Spinal cord (tissue), 10 donors: ENCODE measurements around the gene SMIM26. TPM values are rescaled to one million over a fixed set of nuclear protein-coding genes. Genes with fewer than 3 reads are reported as not detected.
"Not testable (repeated sequence)": the region's sequence is repeated elsewhere in the genome, so short reads cannot be mapped to it uniquely, and the experiment has no call there.

ENCODE experiments used
- DNase-seq, 6 donors: peaks; one replicate each; pipeline versions ENCODE4 v3.0.0 to v3.0.0-alpha.2; 2013 to 2015; ENCODE audit warnings: low spot score in 6 of 6, low read depth in 4 of 6
- H3K27ac ChIP-seq: one replicate; pipeline ENCODE4 v1.5.1; 2013; ENCODE audit warnings: low read depth, low read length, control low read depth
- H3K27me3 ChIP-seq: one replicate; pipeline ENCODE4 v1.6.1; 2013; ENCODE audit warnings: low read length; ENCODE audit not compliant: control insufficient read depth, insufficient read depth
- H3K36me3 ChIP-seq: one replicate; pipeline ENCODE4 v1.6.1; 2013; ENCODE audit warnings: low read length; ENCODE audit not compliant: control insufficient read depth, insufficient read depth
- H3K4me1 ChIP-seq: one replicate; pipeline ENCODE4 v1.6.1; 2013; ENCODE audit warnings: low read length; ENCODE audit not compliant: control insufficient read depth, insufficient read depth
- H3K4me3 ChIP-seq: one replicate; pipeline ENCODE4 v1.5.1; 2013; ENCODE audit warnings: low read depth, low read length, control low read depth
- H3K9me3 ChIP-seq: one replicate; pipeline ENCODE4 v1.6.1; 2013; ENCODE audit warnings: low read length; ENCODE audit not compliant: control insufficient read depth, insufficient read depth
- WGBS: methylation state at CpG from one replicate; pipeline ENCODE4 v1.1.5; 2013; ENCODE audit warnings: missing lambda C conversion rate; ENCODE audit not compliant: insufficient coverage; 5-methylcytosine and 5-hydroxymethylcytosine counted together
- long read RNA-seq, 4 donors: transcript quantifications; one replicate each; lab custom pipeline, GENCODE V29; 2026
- polyA plus RNA-seq, 2 donors: library from polyadenylated mRNA; unstranded; fragments of 120-200 nt; gene quantifications; one replicate each; pipeline ENCODE4 v1.2.1, GENCODE V29; 2013; ENCODE audit not compliant: insufficient read length in 2 of 2
- total RNA-seq, 2 donors: library from RNA; depleted of rRNA in 1 of 2; stranded (reverse); fragments of 120-200 nt in 1 of 2; fragments of >200 nt in 1 of 2; gene quantifications; one replicate each; pipeline versions ENCODE4 v1.2.3 to v1.2.4, GENCODE V29; 2013 to 2014
- donor health status: healthy.

SMIM26 gene
- total RNA-seq (100 to 1,000 TPM in 1 of 2 donors, 10 to 100 TPM in 1; 68.6 to 118 TPM), polyA plus RNA-seq (10 to 100 TPM; 57.0 to 58.7 TPM)
- long read RNA-seq, donor 1, transcript SMIM26-202 (2 exons, 575 nt), result major isoform, 53 of 81 reads
- long read RNA-seq, donor 1, transcript SMIM26-201 (2 exons, 505 nt), result minor isoform, 28 of 81 reads
- long read RNA-seq, donor 1, partial matches to known transcripts, result 0 of 81 reads
- long read RNA-seq, donor 1, other reads (novel, unspliced or antisense), result 0 of 81 reads
- long read RNA-seq, donor 2, transcript SMIM26-202 (2 exons, 575 nt), result major isoform, 27 of 35 reads
- long read RNA-seq, donor 2, transcript SMIM26-201 (2 exons, 505 nt), result minor isoform, 8 of 35 reads
- long read RNA-seq, donor 2, partial matches to known transcripts, result 0 of 35 reads
- long read RNA-seq, donor 2, other reads (novel, unspliced or antisense), result 0 of 35 reads
- long read RNA-seq, donor 3, transcript SMIM26-202 (2 exons, 575 nt), result major isoform, 21 of 31 reads
- long read RNA-seq, donor 3, transcript SMIM26-201 (2 exons, 505 nt), result minor isoform, 10 of 31 reads
- long read RNA-seq, donor 3, partial matches to known transcripts, result 0 of 31 reads
- long read RNA-seq, donor 3, other reads (novel, unspliced or antisense), result 0 of 31 reads
- long read RNA-seq, donor 4, transcript SMIM26-202 (2 exons, 575 nt), result major isoform, 101 of 145 reads
- long read RNA-seq, donor 4, transcript SMIM26-201 (2 exons, 505 nt), result minor isoform, 44 of 145 reads
- long read RNA-seq, donor 4, partial matches to known transcripts, result 0 of 145 reads
- long read RNA-seq, donor 4, other reads (novel, unspliced or antisense), result 0 of 145 reads

- H3K4me3 ChIP-seq, result peak within 1 kb of the TSS; percentile 79
- H3K4me1 ChIP-seq, result peaks cover 9% of the 10 kb centered on the region
- H3K27me3 ChIP-seq, result no peaks in the 10 kb centered on the region
- H3K27ac ChIP-seq, result peak within 1 kb of the TSS; percentile 74
- whole genome bisulfite sequencing, result under 1% methylated on average over 45 of the region's 51 CpGs
- H3K9me3 ChIP-seq, result no peaks in the 10 kb centered on the region
- peak; percentile 81 to 98 (median 90) for DNase-seq
- peaks cover 15% of the 10 kb centered on the region for H3K36me3 ChIP-seq
These were observed at the start of gene SMIM26 for GRCh38 chr20:18566892-18567738. Gene SMIM26 (plus strand): TSS chr20:18567432. CDS start chr20:18567479, 47 bp downstream.

DNA sequence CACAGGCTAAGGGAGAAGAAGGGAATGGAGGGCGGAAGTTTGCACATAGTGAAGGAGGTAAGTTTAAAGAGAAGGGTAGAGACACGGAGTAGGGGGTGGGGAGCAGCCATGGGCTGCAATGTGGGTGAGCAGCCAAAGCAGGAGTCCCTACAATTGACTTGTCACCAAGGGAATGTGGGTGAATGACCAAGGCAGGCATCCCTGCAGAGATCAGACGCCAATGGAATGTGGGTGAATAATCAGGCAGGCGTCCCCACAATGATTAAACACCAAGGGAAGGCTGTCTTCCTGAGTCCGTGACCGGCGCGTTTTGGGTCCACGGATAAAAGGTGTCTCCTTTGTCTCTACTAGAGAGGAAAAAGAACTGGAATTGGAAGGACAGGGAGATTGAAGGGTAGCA lies 45.2 kb upstream of the SMIM26 start:
- not testable (repeated sequence) for H3K27me3 ChIP-seq, H3K4me1 ChIP-seq, H3K27ac ChIP-seq, H3K4me3 ChIP-seq, H3K9me3 ChIP-seq, DNase-seq
- 65% methylated on average over 7 of the region's 9 CpGs for WGBS
- peaks cover 25% of the 10 kb centered on the region for H3K36me3 ChIP-seq

DNA sequence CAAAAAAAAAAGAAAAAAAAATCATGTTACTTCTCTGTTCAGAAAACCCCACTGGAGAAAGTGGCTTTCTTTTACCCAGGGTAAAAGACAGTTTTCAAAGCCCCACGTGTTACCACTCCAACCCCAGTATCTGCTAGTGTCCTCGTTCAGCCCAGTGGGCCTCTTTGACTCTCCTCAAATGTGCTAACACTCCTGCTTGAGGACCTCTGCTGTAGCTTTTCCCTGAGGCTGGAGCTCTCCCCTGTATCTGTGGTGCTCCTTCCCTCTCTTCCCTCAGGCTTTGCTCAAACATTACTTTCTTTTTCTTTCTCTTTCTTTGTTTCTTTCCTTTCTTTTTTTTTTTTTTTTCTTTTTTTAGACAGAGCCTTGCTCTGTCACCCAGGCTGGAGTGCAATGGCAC lies 44.2 kb upstream of the SMIM26 start:
- Histone ChIP-seq H3K36me3 (peaks cover 33% of the 10 kb centered on the region), H3K4me3 (no peak overlapping the region), H3K27me3 (no peaks in the 10 kb centered on the region), H3K27ac (no peak overlapping the region), H3K9me3 (no peaks in the 10 kb centered on the region), H3K4me1 (no peaks in the 10 kb centered on the region)
- no peak for DNase-seq
- 90% methylated on average over 2 of the region's 2 CpGs for WGBS

DNA sequence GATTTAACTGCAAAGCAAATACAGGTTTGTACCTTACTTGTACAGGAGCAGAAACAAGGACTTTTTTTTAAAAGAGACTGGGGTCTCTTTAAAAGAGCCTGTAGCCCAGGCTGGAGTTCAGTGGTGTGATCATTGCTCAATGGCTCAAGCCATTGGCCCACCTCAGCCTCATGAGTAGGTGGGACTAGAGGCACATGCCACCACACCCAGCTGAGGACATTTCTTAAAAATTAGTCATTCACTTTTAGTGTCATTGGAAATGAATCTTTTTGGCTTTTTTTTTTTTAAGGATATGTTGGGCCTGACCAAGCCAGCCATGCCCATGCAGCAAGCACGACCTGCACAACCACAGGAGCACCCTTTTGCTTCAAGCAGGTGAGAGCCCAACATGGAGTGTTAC lies 42.6 kb upstream of the SMIM26 start:
- WGBS, result no CpG with 5 or more reads among the region's 1 CpG
- peaks cover 37% of the 10 kb centered on the region for H3K36me3 ChIP-seq
- no peak for DNase-seq
- no peaks in the 10 kb centered on the region for H3K4me1 ChIP-seq
- no peak overlapping the region for H3K4me3 ChIP-seq
- H3K27ac ChIP-seq, result no peak overlapping the region
- H3K27me3 ChIP-seq, result no peaks in the 10 kb centered on the region
- H3K9me3 ChIP-seq, result no peaks in the 10 kb centered on the region

DNA sequence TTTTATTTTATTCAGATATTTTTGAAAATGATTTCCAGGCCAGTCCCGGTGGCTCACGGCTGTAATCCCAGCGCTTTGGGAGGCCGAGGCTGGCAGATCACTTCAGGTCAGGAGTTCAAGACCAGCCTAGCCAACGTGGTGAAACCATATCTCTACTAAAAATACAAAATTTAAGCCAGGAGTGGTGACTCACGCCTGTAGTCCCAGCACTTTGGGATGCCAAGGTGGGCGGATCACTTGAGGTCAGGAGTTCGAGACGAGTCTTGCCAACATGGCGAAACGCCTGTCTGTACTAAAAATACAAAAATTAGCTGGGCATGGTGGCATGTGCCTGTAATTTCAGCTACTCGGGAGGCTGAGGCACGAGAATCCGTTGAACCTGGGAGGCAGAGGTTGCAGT lies 40.5 kb upstream of the SMIM26 start:
- not testable (repeated sequence) for H3K27ac ChIP-seq, H3K4me3 ChIP-seq, H3K9me3 ChIP-seq, H3K27me3 ChIP-seq, H3K4me1 ChIP-seq, DNase-seq
- H3K36me3 ChIP-seq, result peaks cover 53% of the 10 kb centered on the region
- WGBS, result 83% methylated on average over 14 of the region's 14 CpGs

GRCh38 chr20:18527339-18527738 lies 39.9 kb upstream of the SMIM26 start:
- peaks cover 56% of the 10 kb centered on the region for H3K36me3 ChIP-seq
- DNase-seq, result no peak
- H3K27me3 ChIP-seq, result no peaks in the 10 kb centered on the region
- H3K9me3 ChIP-seq, result no peaks in the 10 kb centered on the region
- no peak overlapping the region for H3K27ac ChIP-seq
- no peak overlapping the region for H3K4me3 ChIP-seq
- no CpG with 5 or more reads among the region's 2 CpGs for WGBS
- H3K4me1 ChIP-seq, result no peaks in the 10 kb centered on the region

DNA sequence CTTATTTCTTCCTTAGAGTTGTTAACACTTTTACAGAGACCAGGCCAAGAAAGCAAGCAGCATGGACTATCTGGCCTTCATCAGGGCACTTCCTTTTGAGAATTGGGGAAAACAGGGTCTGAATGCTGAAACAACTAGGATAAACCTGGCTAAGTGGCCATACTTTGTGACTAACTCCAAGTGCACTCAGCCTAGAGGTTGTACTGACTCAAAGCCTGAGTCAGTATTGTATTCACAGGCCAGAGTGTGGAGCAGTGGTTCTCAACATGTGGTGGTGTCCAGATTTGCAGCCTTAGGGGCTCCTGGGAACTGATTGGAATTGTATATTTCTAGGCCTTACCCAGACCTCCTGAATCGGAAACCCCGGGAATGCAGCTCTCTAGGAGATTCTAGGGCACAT lies 39.4 kb upstream of the SMIM26 start:
- Histone ChIP-seq H3K4me1 (no peaks in the 10 kb centered on the region), H3K27ac (no peak overlapping the region), H3K27me3 (no peaks in the 10 kb centered on the region), H3K4me3 (no peak overlapping the region), H3K36me3 (peaks cover 61% of the 10 kb centered on the region), H3K9me3 (no peaks in the 10 kb centered on the region)
- DNase-seq, result no peak
- WGBS, result 100% methylated on average over 2 of the region's 2 CpGs

DNA sequence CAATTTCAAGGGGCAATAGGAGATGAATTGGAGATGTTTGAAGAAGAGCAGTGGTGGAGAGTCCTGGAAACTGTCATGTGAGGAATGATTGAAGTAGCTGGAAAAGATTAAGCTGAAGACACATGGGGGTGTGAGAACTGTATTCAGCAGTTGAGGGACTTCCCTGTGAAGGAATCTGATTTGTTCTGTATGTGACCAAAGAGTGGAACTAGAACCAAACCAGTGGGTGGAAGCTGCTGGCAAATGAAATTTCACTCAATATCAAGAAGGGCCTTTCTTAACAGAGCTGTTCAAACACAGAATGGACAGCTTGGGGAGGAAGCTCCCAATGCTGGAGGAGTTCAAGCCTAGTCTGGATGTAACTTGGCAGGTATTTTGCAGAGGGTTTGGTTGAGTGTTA lies 38.2 kb upstream of the SMIM26 start:
- Histone ChIP-seq H3K27ac (no peak overlapping the region), H3K36me3 (peaks cover 60% of the 10 kb centered on the region), H3K4me3 (no peak overlapping the region), H3K27me3 (no peaks in the 10 kb centered on the region), H3K9me3 (no peaks in the 10 kb centered on the region), H3K4me1 (no peaks in the 10 kb centered on the region)
- no peak for DNase-seq

DNA sequence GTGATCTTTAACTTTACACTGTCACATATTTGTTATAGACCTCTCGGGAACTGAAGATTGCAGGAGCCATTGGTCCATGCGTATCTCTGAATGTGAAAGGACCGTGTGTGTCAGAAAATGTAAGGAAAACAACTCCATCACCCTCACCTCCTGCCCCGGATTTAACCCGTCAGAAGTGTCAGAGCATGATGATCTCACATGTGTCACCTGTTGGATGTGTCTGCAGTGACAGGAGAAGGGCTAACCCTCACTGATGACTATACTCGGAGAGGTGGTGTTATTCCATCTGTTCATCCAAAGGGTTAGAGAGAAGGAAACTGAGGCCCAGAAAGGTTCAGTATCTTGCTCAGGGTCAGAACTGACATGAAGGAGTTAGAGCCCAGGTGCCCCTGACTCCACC lies 34.6 kb upstream of the SMIM26 start:
- Histone ChIP-seq H3K4me1 (no peaks in the 10 kb centered on the region), H3K9me3 (no peaks in the 10 kb centered on the region), H3K36me3 (peaks cover 38% of the 10 kb centered on the region), H3K27ac (no peak overlapping the region), H3K27me3 (no peaks in the 10 kb centered on the region), H3K4me3 (no peak overlapping the region)
- 96% methylated on average over 4 of the region's 6 CpGs for WGBS
- no peak for DNase-seq
